ENCODE measurements around the gene ANKH.
"Not testable (repeated sequence)": the region's sequence is repeated elsewhere in the genome, so short reads cannot be mapped to it uniquely, and the experiment has no call there.

ANKH gene

DNA sequence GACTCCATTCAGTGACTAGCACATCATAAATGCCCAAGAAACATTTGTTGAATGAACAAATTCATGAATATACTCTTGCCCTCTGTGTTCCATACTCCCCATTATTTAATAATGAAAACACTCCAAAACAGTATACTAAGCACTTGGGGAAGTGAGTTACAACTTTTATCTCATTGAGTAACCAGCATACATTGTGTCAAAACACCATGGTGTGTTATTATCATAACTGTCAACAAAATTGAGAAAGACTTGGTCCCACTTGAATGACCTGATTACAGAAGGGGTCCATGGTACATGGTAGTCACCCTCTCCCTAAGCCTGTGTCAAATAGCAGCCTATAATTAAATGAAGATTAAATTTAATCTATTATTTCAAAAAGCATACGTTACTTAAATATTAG, 16.2 kb downstream of the ANKH start:
- DNase-seq (ENCODE audit: low read depth in 3 of 3): no peak

DNA sequence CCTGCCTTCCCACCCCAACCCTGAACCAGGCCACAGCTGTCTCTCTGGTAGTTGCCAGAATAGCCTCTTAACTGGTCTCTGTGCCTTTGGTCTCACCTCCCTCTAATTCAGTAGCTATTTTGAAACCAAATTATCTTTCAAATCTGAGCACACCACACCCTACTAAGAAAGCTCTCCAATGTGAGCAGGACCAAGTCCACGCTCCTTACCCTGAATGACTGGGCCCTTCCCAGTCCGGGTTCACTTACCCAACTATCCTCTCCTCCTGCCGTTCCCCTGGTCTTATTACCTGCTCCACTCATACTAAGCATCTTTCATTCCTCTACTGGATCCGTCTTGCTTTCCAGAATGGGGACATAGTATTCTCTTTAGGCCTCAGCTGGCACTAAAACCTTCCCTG, 16.8 kb downstream of the ANKH start:
- DNase-seq (ENCODE audit: low read depth in 3 of 3): no peak

DNA sequence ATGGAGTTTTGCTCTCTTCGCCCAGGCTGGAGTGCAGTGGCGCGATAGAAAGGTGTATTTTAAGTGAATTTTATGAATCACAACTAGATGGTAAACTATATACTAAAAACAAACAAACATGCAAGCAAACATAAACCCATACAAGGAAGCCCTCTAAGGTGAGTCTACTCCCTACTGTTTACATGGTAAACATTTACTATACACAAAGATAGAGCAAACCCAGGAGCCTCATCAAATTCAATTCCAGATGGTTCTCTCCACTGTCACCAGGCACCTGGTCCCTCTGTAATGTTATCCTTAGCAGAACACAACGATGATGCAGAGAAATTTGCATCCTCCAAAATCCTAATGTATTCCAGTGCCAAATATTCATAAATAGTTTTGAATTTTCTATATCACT, 17.9 kb downstream of the ANKH start:
- DNase-seq (ENCODE audit: low read depth in 3 of 3): no peak

DNA sequence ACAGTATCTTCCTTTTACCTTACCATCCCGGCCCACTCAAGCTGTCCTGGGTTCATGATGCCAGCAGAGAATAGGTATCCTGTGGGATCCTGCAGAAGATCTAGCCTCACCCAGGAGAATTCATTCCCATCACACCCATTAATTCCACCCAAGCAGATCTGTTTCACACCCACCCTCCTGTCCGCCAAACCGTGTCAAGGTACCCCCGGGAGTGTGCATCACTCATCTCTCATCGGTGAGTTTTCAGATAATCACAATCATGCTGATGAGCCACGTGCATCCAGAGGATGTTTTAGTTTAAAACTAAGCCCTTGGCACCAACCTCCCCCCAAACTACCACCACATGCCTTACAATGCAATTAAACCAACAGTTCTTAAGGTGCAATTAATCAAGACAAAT, 18.8 kb downstream of the ANKH start:
- DNase-seq (ENCODE audit: low read depth in 3 of 3): no peak

DNA sequence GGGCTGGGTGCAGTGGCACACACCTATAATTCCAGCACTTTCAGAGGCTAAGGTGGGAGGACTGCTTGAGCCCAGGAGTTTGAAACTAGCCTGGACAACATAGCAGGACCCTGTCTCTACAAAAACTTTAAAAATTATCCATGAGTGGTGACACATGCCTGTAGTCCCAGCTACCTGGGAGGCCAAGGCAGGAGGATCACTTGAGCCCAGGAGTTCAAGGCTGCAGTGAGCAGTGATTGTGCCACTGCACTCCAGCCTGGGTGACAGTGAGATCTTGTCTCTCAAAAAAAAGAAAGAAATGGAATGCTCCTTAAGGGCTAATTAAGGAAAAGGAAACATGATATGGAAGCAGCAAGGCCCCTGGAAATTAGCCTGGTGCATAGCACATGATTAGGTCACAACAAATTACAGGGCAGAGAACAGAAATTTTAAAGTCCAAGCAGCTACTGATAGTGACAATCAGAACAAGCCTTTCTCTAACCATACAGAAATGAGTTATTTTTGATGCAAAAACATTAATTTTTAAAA, 19.5 kb downstream of the ANKH start:
- no peak for DNase-seq (ENCODE audit: low read depth in 3 of 3)

DNA sequence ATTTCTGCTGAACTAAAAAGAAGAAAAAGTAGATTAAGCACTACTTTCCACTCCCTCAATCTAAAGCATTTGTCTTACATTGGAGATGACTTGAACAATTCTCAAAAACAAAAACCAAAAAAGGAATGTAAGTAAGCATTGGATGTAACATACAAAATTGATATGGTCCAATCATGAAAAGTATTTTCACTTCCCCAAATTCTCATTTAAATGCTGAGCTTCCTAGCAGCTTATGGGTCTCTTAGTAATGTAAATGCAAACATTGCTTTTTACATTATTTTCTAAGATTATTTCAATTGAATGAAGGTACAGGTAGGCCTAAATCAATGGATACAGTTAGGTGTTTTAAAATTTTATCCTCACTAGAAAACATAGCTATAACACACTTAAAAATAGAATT, 20.0 kb downstream of the ANKH start:
- DNase-seq (ENCODE audit: low read depth in 3 of 3): no peak

DNA sequence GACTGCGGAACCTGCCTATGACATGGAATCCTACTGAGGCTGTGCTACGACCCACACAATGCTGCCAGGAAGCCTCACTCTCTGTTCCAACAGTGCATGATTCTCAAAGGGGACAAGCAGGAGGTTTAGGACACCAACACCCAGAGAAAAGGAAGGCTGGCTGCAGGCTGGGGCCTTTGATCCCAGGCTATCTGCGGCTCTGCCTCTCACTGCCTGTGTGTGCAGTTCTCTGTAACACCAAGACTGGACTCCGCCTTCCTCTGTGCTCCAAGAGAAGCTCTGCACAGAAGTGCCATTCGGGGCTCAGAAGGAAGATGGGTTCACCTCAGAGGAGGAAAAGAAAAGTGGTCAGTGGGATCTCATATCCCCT, 20.5 kb downstream of the ANKH start:
- DNase-seq (ENCODE audit: low read depth in 3 of 3): no peak

DNA sequence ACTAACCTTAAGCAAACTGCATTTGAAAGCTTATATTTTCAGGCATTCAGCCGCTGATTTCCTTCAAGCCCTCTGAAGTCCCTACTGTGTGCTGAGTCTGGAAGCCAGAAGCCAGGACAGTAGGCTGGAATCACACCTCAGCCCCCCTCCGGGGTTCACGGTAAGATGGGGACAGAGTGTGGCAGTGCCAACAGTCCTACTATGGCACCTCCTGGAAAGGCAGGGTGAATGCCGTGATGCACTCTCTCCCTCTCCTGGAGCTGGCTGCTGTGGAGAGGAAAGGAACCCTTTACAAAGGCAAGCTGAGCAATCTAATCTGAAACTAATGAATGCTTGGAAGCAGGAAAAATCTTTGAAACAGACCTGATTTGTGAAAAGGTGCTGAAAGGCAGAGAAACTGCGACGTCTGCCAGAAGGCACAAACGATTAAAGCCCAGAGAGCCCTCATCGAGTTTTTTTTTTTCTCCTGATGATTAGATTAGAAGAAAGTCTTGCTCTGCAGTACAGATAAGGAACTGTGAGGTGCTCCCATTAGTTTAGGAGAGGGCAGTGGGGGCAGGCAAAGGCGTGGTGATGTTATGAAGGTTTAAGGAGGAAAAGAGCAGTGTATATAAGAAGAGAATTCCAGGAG, 21.0 kb downstream of the ANKH start:
- DNase-seq (ENCODE audit: low read depth in 3 of 3): no peak

DNA sequence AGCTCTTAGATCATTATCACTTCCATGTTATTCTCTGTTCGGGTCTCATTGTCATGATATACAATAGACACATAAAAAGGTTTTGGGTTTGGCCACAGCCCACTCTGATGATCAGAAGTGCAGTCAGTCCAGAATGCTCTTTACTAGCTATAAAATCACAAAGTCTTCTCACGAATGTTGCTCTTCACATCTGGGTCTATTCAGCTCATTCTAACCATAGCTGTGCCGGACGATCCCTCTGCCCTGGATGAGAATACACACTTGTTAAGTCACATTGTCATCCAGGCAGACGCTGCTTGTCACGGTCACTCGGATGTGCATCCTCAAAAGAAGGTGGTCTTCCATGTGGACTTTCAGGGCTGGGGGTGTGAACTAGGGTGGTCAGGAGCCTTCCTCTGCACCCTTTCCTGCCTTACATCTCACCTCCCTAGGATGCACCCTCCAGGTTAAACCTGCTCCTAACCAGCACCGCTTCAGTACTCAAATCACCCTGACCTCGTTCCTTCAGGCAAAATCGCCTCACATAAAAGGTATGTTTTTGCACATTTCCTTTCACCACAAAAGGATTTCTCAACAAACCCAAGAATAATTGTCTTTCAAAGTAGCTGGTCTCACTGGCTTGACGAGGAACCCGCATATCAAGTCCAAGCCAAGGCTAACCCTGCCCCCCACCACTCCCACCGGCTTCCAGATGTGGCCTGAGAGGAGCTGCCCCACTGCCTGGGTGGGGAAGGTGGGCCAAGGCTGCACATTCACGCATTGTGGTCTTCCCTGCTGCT, 21.9 kb downstream of the ANKH start:
- no peak for DNase-seq (ENCODE audit: low read depth in 3 of 3)

DNA sequence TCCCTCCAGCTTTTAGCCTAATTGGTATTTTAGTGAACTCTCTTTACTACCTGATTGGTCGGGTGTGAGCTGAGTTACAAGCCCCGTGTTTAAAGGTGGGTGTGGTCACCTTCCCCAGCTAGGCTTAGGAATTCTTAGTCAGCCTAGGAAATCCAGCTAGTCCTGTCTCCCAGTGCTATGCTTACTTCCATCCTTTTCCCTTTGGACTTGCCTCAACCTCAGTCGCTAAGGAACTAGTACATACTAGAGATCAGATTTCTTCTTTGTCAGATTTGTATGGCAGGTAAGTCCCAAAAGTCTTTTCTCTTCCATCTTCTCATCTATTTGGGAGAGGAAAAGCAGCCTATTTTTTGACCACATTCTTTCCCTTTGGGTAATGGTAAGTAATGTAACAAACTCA, 22.6 kb downstream of the ANKH start:
- DNase-seq (ENCODE audit: low read depth in 3 of 3): not testable (repeated sequence)

DNA sequence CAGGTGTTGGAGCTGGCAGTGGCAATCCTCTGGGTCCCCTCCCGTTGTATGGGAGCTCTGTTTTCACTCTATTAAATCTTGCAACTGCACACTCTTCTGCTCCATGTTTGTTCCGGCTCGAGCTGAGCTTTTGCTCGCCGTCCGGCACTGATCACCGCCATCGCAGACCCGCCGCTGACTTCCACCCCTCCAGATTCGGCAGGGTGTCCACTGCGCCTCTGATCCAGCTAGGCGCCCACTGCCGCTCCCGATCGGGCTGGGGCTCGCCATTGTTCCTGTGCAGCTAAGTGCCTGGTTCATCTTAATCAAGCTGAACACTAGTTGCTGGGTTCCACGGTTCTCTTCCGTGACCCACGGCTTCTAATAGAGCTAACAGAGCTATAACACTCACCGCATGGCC, 23.2 kb downstream of the ANKH start:
- no peak for DNase-seq (ENCODE audit: low read depth in 3 of 3)

DNA sequence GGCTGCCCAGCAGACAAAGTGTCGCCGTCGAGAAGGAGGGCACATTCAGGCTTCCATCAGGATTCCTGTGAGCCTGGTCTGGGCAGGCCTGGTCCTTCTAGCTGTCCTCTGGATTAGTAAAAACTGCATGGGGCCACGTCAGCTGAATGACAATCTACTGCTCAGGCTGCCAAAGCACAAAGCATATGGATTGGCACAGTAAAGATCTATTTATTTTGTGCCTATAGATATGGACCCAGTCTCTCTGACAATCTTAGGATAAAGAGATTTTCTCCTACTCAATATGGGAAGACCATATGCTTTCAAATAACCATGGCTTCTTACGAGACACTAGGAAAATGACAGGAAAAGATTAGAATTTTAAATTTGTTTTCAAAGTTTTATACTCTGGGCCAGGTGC, 24.1 kb downstream of the ANKH start:
- no peak for DNase-seq (ENCODE audit: low read depth in 3 of 3)

DNA sequence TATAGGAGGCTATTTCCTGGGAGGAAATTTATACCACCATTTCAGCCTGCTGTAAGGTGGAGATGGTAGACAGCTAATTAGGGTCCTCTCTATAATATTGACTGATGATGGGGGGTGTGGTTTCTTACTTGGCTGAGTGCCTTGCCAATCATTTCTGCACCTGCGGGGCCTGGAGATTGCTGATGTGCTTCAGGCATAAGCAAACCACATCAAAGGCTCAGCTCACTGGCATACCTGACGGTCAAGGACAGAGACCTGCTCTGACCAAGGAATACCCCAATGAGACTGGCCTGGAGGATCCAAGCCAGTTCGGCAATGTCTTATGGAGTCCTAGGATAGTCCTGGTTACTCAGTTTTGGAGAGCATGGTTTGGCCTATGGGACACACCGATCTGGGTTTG, 29.5 kb downstream of the ANKH start:
- DNase-seq (ENCODE audit: low read depth in 3 of 3): no peak

DNA sequence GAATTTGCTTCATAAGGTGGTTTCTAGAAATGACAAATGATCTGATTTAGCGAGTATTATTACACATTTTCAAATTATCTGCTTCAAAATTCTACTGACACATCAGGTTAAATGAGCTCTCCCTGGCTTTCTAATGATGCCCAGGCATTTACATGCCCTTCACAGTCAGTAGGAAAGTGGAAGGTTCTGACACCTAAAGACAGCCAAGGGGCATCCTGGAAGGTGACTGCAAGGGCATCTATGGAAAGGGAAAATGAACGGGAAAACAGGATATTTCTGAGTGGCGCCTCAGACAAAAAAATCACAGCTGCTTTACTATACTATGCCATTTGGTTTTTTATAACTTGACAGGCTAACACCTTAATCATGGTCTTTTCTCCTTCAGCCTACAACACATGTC, 31.0 kb downstream of the ANKH start:
- DNase-seq (ENCODE audit: low read depth in 3 of 3): no peak

DNA sequence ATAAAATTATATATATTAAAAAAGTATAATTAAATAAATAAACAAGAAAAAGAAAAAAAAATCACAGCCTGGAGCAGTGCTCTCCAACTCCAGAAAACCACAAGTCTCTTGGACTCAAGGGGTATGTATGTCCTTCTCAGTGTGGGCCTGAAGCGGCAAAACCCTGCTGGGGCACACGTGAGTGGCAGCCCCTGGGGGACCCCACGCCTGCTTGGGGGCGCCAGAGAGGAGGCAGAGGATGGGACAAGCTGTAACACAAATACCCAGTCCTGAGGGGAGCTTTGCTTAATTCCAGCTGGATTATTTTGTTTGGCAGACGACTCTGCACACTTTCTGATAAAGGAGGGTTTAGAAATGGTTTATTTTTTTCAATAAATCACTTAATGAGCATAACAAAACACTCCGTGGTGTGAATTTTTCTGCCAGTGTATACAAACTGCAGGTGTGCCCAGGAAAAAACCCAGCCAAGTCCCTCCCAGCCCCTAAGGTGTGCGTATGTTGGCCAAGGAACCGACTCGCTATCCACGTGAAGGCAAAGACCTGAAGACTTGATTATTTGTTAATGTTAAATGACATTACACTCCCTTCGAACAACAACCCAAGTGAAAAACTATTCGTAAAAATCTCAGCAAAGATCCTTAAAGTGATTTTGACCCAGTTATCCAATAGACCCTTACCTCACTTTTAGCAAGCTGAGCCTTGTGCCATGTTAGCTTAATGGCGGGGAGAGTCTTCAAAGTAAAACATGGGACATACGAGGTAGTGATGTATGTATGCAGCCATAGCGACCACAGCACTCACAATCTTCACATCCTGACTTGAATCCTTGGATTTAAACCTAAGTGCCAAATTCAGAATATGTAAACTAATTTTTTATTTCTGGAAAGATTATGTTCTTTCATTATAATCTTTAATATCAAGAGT, 32.9 kb downstream of the ANKH start:
- DNase-seq (ENCODE audit: low read depth in 3 of 3): no peak

DNA sequence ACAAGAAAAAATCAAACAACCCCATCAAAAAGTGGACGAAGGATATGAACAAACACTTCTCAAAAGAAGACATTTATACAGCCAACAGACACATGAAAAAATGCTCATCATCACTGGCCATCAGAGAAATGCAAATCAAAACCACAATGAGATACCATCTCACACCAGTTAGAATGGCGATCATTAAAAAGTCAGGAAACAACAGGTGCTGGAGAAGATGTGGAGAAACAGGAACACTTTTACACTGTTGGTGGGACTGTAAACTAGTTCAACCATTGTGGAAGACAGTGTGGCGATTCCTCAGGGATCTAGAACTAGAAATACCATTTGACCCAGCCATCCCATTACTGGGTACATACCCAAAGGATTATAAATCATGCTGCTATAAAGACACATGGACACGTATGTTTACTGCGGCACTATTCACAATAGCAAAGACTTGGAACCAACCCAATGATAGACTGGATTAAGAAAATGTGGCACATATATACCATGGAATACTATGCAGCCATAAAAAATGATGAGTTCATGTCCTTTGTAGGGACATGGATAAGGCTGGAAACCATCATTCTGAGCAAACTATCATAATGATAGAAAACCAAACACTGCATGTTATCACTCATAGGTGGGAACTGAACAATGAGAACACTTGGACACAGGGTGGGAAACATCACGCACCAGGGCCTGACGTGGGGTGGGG, 34.0 kb downstream of the ANKH start:
- not testable (repeated sequence) for DNase-seq (ENCODE audit: low read depth in 3 of 3)

DNA sequence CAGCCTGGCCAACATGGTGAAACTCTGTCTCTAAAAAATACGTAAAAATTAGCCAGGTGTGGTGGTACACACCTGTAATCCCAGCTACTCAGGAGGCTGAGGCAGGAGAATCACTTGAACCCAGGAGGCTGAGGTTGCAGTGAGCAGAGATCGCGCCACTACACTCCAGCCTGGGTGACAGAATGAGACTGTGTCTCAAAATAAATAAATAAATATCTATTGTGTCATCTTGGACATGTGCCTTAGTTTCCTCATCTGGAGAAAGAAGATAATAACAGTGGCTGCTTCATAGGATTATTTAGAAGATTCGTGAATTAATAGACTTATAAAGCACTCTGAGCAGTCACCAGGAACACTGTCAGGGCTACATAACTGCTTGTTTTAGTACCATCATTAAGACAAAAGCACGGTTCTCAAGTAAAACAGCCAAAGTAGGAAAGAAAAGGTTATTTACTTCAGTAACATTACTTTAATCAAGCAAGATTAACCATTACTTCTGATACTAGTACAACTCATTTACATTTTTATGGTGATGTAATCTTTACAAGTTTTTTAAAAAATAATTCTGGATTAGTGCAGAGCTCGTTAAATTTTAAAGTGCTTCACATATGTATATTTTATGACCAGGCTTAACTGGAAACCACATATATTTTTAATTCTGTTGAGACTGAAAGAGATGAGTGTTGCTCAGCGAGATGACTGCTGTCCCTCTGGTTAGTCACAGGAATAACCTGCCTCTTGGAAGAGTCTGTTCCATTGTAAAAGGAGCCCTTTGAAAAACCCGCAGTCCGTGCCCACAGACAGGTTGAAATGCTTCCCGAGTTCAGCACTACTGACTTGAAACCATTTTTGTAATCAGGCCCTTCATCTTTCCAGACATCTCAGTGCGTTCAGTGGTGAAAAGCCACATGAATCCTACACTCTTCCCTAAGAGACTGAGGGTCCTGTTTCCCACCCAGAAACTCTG, 36.7 kb downstream of the ANKH start:
- DNase-seq (ENCODE audit: low read depth in 3 of 3): no peak

DNA sequence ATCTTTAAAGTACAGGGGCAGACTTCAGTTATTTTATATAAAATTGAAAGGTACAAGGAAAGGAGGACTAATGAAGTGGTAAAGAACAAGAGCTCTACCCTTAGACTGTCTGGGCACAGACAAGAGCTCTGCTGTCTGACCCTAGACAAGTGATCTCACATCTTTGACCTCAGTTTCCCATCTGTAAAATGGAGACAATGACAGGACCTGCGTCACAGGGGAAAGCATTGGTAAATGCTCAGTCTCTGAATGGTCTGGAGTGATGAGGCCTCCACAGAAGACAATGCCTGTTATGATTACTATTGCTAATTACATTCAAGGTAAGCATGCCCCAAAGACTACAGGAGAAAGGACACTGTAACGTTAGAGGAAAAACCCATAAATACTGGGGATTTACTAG, 37.5 kb downstream of the ANKH start:
- no peak for DNase-seq (ENCODE audit: low read depth in 3 of 3)

DNA sequence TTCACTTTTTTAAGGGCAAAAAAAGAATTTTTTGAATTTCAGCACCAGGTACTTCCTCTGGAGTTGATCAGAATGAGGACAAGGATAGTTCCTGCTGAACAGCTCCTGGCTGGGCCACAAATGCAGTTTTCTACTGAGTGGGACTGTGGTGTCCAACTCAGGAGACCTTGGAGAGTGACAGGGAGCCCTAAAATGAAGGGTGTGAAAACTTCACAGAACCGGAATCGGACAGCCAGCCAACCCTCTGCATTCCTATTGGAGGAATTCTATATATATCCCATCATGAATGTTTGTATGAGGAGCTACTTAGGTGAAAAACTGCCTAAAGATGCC, 40.6 kb downstream of the ANKH start:
- DNase-seq (ENCODE audit: low read depth in 3 of 3): no peak

DNA sequence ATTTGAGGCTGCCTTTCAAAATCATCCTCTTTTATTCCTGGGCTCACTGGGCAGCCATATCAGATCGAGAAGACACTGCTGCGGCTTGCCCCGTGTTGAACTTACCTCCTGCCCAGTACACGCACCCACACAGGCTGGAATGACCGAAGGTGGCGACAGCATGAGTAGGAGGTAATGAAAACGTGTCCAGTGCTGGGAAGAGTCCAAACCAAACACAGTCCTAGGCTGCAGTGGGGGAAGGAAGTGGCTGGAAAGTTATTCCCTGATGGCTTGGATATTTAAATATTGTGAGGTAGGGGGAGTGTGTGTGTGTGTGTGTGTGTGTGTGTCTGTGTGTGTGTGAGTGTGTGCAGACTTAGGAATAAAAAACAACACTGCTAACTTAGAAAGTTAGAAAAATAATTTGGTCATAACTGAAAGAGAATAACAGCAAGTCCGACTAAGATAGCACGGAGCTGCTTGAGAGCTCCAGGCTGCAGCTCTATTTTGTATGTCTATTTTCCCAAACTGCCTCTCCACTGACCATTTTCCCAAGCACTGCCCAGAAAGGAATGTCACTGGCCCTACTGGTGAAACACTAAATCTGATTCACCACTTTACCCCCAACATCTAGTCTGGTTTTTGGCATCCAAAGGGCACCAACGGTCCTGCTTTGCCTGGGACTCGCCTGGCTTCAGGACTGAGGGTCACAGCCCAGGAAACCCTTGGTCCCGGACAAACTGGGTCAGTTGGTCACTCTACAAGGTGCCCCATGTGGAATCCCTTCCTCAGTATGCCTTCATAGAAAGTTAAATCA, 41.2 kb downstream of the ANKH start:
- DNase-seq (ENCODE audit: low read depth in 3 of 3): no peak

Data from stimulated activated CD4-positive, alpha-beta T cell treated with anti-CD3 and anti-CD28 coated beads, TNF-alpha, amount 100 ng/mL, for 48 hours (primary cell).